Occipital lobe (tissue), 2 donors: ENCODE measurements around the gene EYS. TPM values are rescaled to one million over a fixed set of nuclear protein-coding genes. Genes with fewer than 3 reads are reported as not detected.
"Not testable (repeated sequence)": the region's sequence is repeated elsewhere in the genome, so short reads cannot be mapped to it uniquely, and the experiment has no call there.

Source experiments
- DNase-seq: peaks from one replicate; lab custom pipeline; 2025; lab: John Stamatoyannopoulos, UW
- total RNA-seq: library from RNA; depleted of rRNA; stranded (reverse); fragments of >200 nt; gene quantifications from one replicate; pipeline ENCODE4 v1.2.3, GENCODE V29; 2014

The EYS gene
- total RNA-seq, 1 donor from 2014 or later = 0.78 TPM

GRCh38 chr6:63750400-63750799 is 1956.6 kb downstream of the EYS start:
- no peak for DNase-seq

- DNase-seq = no peak
Measured at GRCh38 chr6:63745784-63746183, 1961.2 kb downstream of the EYS start.

GRCh38 chr6:63744810-63745209 is 1962.2 kb downstream of the EYS start:
- no peak for DNase-seq

GRCh38 chr6:63743691-63744090 is 1963.3 kb downstream of the EYS start:
- no peak for DNase-seq

GRCh38 chr6:63742060-63742459 is 1965.0 kb downstream of the EYS start:
- DNase-seq = no peak

- no peak for DNase-seq
Measured at GRCh38 chr6:63740709-63741108, 1966.3 kb downstream of the EYS start.

- no peak for DNase-seq
Measured at GRCh38 chr6:63739094-63739687, 1967.8 kb downstream of the EYS start.

- DNase-seq = not testable (repeated sequence)
Measured at GRCh38 chr6:63738190-63738589, 1968.8 kb downstream of the EYS start.

- no peak for DNase-seq
Measured at GRCh38 chr6:63734923-63735322, 1972.1 kb downstream of the EYS start.

- no peak for DNase-seq
Measured at GRCh38 chr6:63732336-63732735, 1974.7 kb downstream of the EYS start.

GRCh38 chr6:63731930-63732329 is 1975.1 kb downstream of the EYS start:
- no peak for DNase-seq

- DNase-seq = no peak
Measured at GRCh38 chr6:63730311-63730710, 1976.7 kb downstream of the EYS start.

- no peak for DNase-seq
Measured at GRCh38 chr6:63724721-63725120, 1982.3 kb downstream of the EYS start.

- no peak for DNase-seq
Measured at GRCh38 chr6:63721181-63721580, 1985.8 kb downstream of the EYS start.

GRCh38 chr6:63716169-63716568 is 1990.9 kb downstream of the EYS start:
- no peak for DNase-seq

- no peak for DNase-seq
Measured at GRCh38 chr6:63714091-63714490, 1992.9 kb downstream of the EYS start.

GRCh38 chr6:63713332-63713731 is 1993.7 kb downstream of the EYS start:
- DNase-seq = no peak

GRCh38 chr6:63709148-63709547 is 1997.9 kb downstream of the EYS start:
- DNase-seq = no peak

- no peak for DNase-seq
Measured at GRCh38 chr6:63708631-63709030, 1998.4 kb downstream of the EYS start.

GRCh38 chr6:63706630-63707029 is 2000.4 kb downstream of the EYS start:
- DNase-seq = no peak

GRCh38 chr6:63705707-63706106 is 2001.3 kb downstream of the EYS start:
- no peak for DNase-seq

- no peak for DNase-seq
Measured at GRCh38 chr6:63690221-63690620, 2016.8 kb downstream of the EYS start.

- DNase-seq = no peak
Measured at GRCh38 chr6:63689421-63689820, 2017.6 kb downstream of the EYS start.
